ENCODE data around the gene KIF1B.

GRCh38 chr1:10257851-10258250, 47.5 kb downstream of the KIF1B start:
- no peak for TF ChIP-seq CTCF (IDR thresholded peaks at IDR 0.05 in 8 of 11, conservative IDR thresholded peaks at IDR 0.05 in 3 of 11)
- TF ChIP-seq POLR2A (IDR thresholded peaks at IDR 0.05): no peak
- TF ChIP-seq POLR2AphosphoS5 (IDR thresholded peaks at IDR 0.05): no peak
